LNCAP (cell line): ENCODE measurements around the gene LHFPL2.

Experiments used
- TF ChIP-seq, protein P1 (sequence below): fragments of 450-650 bp; IDR thresholded peaks from 2 replicates; pipeline ENCODE4 v1.5.1; 2017; ENCODE audit warnings: mild to moderate bottlenecking

The LHFPL2 gene, protein sequence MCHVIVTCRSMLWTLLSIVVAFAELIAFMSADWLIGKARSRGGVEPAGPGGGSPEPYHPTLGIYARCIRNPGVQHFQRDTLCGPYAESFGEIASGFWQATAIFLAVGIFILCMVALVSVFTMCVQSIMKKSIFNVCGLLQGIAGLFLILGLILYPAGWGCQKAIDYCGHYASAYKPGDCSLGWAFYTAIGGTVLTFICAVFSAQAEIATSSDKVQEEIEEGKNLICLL

DNA sequence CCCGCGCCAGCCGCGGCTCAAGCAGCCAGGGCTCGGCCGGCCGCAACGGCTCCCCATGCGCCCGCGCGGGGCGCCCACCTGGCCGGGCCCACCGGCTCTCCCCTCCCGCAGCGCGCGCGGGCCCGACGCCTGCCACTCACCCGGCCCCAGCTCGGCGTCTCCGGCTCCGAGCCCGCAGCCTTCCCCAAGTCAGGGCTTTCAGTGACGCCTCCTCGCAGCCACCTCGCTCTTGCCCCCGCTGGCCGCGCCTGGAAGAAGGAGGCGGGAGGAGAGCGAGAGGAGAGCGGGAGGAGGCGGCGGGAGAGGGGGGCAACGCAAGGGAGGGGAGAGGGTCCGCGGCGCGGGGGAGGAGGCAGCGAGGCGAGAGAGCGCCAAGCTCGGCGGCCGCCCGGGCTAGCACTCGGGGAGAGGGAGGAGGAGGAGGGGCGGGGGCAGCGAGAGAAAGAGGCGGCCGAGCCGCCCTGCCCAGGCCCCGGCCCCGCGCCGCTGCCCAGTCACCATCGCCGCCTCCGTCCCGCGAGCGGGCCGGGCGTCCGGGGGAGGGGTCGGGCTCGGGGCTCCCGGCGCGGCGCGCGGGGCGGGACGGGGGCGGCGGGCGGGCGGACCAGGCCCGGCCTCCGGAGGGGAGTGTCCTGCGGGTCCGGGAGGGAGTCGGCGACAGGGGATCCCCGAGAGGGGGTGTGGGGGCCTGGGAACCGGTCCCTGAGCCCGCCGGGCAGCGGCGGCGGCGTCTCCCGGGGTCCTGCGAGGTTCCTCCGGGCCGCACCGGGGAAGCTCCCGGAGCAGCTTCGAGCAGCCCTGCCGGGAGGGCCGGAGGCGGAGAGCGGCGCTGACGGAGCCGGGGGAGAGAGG lies at the start of gene LHFPL2:
TSS of gene LHFPL2 (minus strand) at position 414 of the 852 bp plus-strand sequence. CDS start 138,559 bp downstream, outside the sequence.
- TF ChIP-seq, protein P1, sequence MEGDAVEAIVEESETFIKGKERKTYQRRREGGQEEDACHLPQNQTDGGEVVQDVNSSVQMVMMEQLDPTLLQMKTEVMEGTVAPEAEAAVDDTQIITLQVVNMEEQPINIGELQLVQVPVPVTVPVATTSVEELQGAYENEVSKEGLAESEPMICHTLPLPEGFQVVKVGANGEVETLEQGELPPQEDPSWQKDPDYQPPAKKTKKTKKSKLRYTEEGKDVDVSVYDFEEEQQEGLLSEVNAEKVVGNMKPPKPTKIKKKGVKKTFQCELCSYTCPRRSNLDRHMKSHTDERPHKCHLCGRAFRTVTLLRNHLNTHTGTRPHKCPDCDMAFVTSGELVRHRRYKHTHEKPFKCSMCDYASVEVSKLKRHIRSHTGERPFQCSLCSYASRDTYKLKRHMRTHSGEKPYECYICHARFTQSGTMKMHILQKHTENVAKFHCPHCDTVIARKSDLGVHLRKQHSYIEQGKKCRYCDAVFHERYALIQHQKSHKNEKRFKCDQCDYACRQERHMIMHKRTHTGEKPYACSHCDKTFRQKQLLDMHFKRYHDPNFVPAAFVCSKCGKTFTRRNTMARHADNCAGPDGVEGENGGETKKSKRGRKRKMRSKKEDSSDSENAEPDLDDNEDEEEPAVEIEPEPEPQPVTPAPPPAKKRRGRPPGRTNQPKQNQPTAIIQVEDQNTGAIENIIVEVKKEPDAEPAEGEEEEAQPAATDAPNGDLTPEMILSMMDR, result no peak

GRCh38 chr5:78696637-78697036 lies 48.1 kb upstream of the LHFPL2 start:
- TF ChIP-seq, protein P1, result no peak

GRCh38 chr5:78693339-78693738 lies 44.8 kb upstream of the LHFPL2 start:
- TF ChIP-seq, protein P1, result no peak

DNA sequence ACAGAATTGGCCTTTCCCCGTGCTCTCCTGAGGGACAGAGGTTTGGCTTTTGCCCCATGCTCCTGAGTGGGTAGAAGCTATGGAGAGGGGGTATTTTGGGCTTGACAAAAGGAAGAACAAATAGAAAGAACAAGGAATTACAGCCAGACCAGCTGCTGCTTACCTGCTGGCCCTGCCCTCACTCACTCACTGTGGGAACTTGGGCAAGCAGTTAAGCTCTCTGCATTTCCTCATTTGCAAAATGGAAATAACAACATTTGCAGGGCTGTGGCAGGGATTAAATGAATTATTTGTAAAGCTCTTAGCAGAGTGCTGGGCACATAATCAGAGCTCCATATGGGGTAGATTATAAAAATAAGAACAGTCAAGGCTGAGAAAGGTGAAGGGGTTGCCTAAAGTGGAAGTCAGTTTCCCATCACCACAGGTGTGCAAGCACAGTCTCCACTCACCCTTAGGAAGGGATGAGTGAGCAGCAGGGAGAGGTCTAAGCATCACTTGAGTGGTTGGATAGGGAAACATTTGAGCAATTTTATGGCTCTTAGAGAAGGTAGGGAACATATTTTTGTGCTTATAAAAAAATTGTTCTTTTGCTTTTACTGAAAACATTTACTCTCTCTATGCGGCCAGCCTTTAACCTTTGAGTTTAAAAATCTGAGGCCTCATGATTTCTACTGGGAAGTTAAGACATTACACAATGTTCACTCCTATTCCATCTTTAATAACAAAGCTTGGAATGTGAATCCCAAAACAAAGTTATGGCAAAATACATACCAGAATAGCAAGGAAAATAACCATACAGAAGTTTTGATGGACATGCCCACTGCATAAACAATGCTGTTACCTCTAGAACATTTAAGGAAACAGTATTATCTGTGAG lies 42.8 kb upstream of the LHFPL2 start:
- TF ChIP-seq, protein P1, result no peak

- TF ChIP-seq, protein P1, result no peak
These were observed 41.8 kb upstream of the LHFPL2 start for GRCh38 chr5:78690253-78690972.

DNA sequence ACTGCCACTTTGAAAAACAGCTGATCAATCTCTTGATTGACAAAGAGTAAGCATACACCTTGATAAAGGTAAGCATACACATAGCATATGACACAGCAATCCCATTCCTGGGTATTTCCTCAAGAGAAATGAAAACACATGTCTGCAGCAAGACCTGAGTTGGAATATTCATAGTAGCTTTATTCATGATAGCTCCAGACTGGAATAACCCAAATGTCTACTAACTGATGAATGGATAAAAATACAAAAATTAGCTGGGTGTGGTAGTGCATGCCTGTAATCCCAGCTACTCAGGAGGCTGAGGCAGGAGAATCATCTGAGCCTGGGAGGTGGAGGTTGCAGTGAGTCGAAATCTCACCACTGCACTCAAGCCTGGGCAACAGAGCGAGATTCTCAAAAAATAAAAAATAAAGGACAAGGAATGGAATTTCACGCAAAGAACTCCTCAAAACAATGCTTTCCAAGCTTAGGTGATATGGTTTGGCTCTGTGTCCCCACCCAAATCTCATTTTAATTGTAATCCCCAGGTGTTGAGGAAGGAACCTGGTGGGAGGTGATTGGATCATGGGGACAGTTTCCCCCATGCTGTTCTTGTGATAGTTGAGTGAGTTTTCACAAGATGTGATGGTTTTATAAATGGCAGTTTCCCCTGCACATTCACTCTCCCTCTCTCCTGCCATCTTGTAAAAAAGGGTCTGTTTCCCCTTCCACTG lies 41.1 kb upstream of the LHFPL2 start:
- TF ChIP-seq, protein P1, result no peak
